Tibial nerve (tissue), 4 donors: ENCODE measurements around the gene SMAD1. TPM values are rescaled to one million over a fixed set of nuclear protein-coding genes. Genes with fewer than 3 reads are reported as not detected.

ENCODE experiments used
- DNase-seq, 2 donors: peaks; one replicate each; pipeline ENCODE4 v3.0.0-alpha.2; 2019; ENCODE audit warnings: low spot score in 2 of 2
- H3K27ac ChIP-seq, 4 donors: fragments of 200-600 bp; sonication (generic) in 3 of 4; one replicate each; pipeline ENCODE4 v1.5.1; 2017 to 2019; ENCODE audit warnings: mild to moderate bottlenecking in 1 of 4
- H3K27me3 ChIP-seq, 2 donors: fragments of 200-600 bp; sonication (generic) in 1 of 2; one replicate each; pipeline versions ENCODE4 v1.5.1 to v1.6.0; 2017 to 2019
- H3K36me3 ChIP-seq, 3 donors: fragments of 200-600 bp; sonication (generic); one replicate each; pipeline ENCODE4 v1.5.1; 2018 to 2019
- H3K4me1 ChIP-seq, 4 donors: fragments of 200-600 bp; sonication (generic) in 3 of 4; one replicate each; pipeline ENCODE4 v1.5.1; 2017 to 2019
- H3K4me3 ChIP-seq, 4 donors: fragments of 200-600 bp; sonication (generic) in 3 of 4; one replicate each; pipeline ENCODE4 v1.5.1; 2017 to 2019; ENCODE audit warnings: mild to moderate bottlenecking in 1 of 4, moderate library complexity in 1 of 4
- H3K9me3 ChIP-seq, 4 donors: fragments of 200-600 bp; sonication (generic) in 3 of 4; one replicate each; pipeline ENCODE4 v1.5.1; 2017 to 2019
- CTCF ChIP-seq, 5 experiments: fragments of 200-600 bp in 3 of 5; fragments of 450-650 bp in 2 of 5; sonication (generic) in 3 of 5; IDR thresholded peaks; one replicate each; pipeline ENCODE4 v1.5.1; 2016 to 2019; ENCODE audit warnings: antibody characterized with exemption in 5 of 5, mild to moderate bottlenecking in 3 of 5, moderate library complexity in 2 of 5
- EP300 ChIP-seq, 2 donors: sonication (generic); formaldehyde crosslinking; IDR thresholded peaks; one replicate each; pipeline ENCODE4 v1.6.1; 2017; ENCODE audit warnings: antibody characterized with exemption in 2 of 2, mild to moderate bottlenecking in 1 of 2
- POLR2A ChIP-seq, 2 donors: fragments of 450-650 bp; IDR thresholded peaks; one replicate each; pipeline ENCODE4 v1.6.1; 2017; ENCODE audit warnings: antibody characterized with exemption in 2 of 2, mild to moderate bottlenecking in 2 of 2, moderate library complexity in 2 of 2
- WGBS, 2 donors: methylation state at CpG; one replicate each; pipeline ENCODE4 v1.1.5; 2018; 5-methylcytosine and 5-hydroxymethylcytosine counted together
- total RNA-seq, 4 donors: library from RNA; depleted of rRNA; stranded (reverse); fragments of >200 nt; gene quantifications; one replicate each; pipeline ENCODE4 v1.1.0, GENCODE V29; 2016

SMAD1 gene
- total RNA-seq, 4 donors from 2014 or later = 23.8 to 48.6 (median 34.9) TPM

- no peak for DNase-seq
- Histone ChIP-seq H3K4me3 (no peak overlapping the region), H3K36me3 (no peaks in the 10 kb centered on the region), H3K27ac (no peak overlapping the region), H3K27me3 (no peaks in the 10 kb centered on the region), H3K9me3 (no peaks in the 10 kb centered on the region), H3K4me1 (no peaks in the 10 kb centered on the region)
- WGBS, 2 donors = 82 to 83% methylated on average over 3 of the region's 3 CpGs
- no peak for TF ChIP-seq CTCF (IDR thresholded peaks at IDR 0.05)
Observed at GRCh38 chr4:145589916-145590702, 108.5 kb downstream of the SMAD1 start.

GRCh38 chr4:145602129-145602760, 120.6 kb downstream of the SMAD1 start:
- no peak for DNase-seq
- no peaks in the 10 kb centered on the region for H3K36me3 ChIP-seq
- TF ChIP-seq POLR2A (IDR thresholded peaks at IDR 0.05) = no peak
- TF ChIP-seq EP300 (IDR thresholded peaks at IDR 0.05) = no peak
- no peak for TF ChIP-seq CTCF (IDR thresholded peaks at IDR 0.05)
- no peak overlapping the region for H3K27ac ChIP-seq
- 84 to 92% methylated on average over 4 of the region's 4 CpGs for WGBS, 2 donors
- H3K4me3 ChIP-seq = no peak overlapping the region
- H3K4me1 ChIP-seq = no peaks in the 10 kb centered on the region
- peaks cover 0 to 18% (median 0%) of the 10 kb centered on the region in 4 donors for H3K9me3 ChIP-seq
- no peaks in the 10 kb centered on the region for H3K27me3 ChIP-seq

GRCh38 chr4:145605941-145606340, 124.3 kb downstream of the SMAD1 start:
- H3K36me3 ChIP-seq = no peaks in the 10 kb centered on the region
- no peak overlapping the region for H3K4me3 ChIP-seq
- no peak overlapping the region for H3K27ac ChIP-seq
- no peaks in the 10 kb centered on the region for H3K4me1 ChIP-seq
- no peak for TF ChIP-seq EP300 (IDR thresholded peaks at IDR 0.05)
- TF ChIP-seq POLR2A (IDR thresholded peaks at IDR 0.05) = no peak
- DNase-seq = no peak
- no peaks in the 10 kb centered on the region for H3K27me3 ChIP-seq
- H3K9me3 ChIP-seq = peaks cover 0 to 18% (median 0%) of the 10 kb centered on the region in 4 donors

Other genes with a start within 250 kb of the SMAD1 start
- gene MMAA, start 137.5 kb downstream of the SMAD1 start, total RNA-seq = 1 to 10 TPM; 2.2 to 3.8 (median 2.8) TPM
- not detected for gene C4orf51, start 198.3 kb downstream of the SMAD1 start, total RNA-seq